Panc1 (cell line): ENCODE measurements around the gene NOL4L. TPM values are rescaled to one million over a fixed set of nuclear protein-coding genes. Genes with fewer than 3 reads are reported as not detected.

ENCODE experiments used
- ATAC-seq: fragments of 200-7000 bp; cut with Tn5 transposase; 2 replicates; pipeline ENCODE4 v1.9.1; 2020; ENCODE audit warnings: mild to moderate bottlenecking, moderate library complexity
- BruUV-seq: library from RNA; stranded (reverse); fragments of 400-500 nt; replicated peaks from 2 replicates; lab custom pipeline; 2021; lab: Mats Ljungman, UMichigan
- CTCF ChIA-PET: fragments of 300-600 bp; sonication (Branson Sonifier 250); formaldehyde crosslinking; loops from one replicate; lab custom pipeline; 2022; ENCODE audit warnings: antibody characterized with exemption; lab: Charles Lee
- POLR2A ChIA-PET: fragments of 300-600 bp; sonication (Branson Sonifier 250); formaldehyde crosslinking; loops from one replicate; lab custom pipeline; 2022; ENCODE audit warnings: antibody characterized with exemption; lab: Charles Lee
- DNase-seq: peaks from one replicate; pipeline ENCODE4 v3.0.0-alpha.2; 2010; ENCODE audit warnings: low read depth, low spot score
- H3K27ac ChIP-seq: 2 replicates; pipeline ENCODE4 v1.5.1; 2011; ENCODE audit warnings: mild to moderate bottlenecking, low read length, inconsistent platforms
- H3K27me3 ChIP-seq: fragments of 200-500 bp; sonication (Bioruptor generic); 2 replicates; pipeline ENCODE4 v1.6.0; 2014; ENCODE audit warnings: low read length, inconsistent platforms; ENCODE audit not compliant: control insufficient read depth, insufficient read depth
- H3K36me3 ChIP-seq: fragments of 200-500 bp; sonication (Bioruptor generic); 2 replicates; pipeline ENCODE4 v1.5.1; 2014; ENCODE audit warnings: inconsistent platforms, mild to moderate bottlenecking, low read length, moderate library complexity; ENCODE audit not compliant: control insufficient read depth, insufficient read depth
- H3K4me1 ChIP-seq: 2 replicates; pipeline ENCODE4 v1.5.1; 2011; ENCODE audit warnings: inconsistent platforms, mild to moderate bottlenecking, low read length, moderate library complexity; ENCODE audit not compliant: control insufficient read depth, insufficient read depth
- H3K4me3 ChIP-seq, 2 experiments: 2 replicates each; pipeline ENCODE4 v1.5.1; 2011 to 2012; ENCODE audit warnings: low read depth in 2 of 2, low read length in 2 of 2, mild to moderate bottlenecking in 2 of 2, inconsistent platforms in 1 of 2, moderate library complexity in 1 of 2
- H3K9me3 ChIP-seq: fragments of 200-500 bp; sonication (Bioruptor generic); 2 replicates; pipeline ENCODE4 v1.5.1; 2014; ENCODE audit warnings: low read depth, mild to moderate bottlenecking, inconsistent platforms, low read length, moderate library complexity; ENCODE audit not compliant: control insufficient read depth, insufficient read depth
- CTCF ChIP-seq: fragments of 450-650 bp; IDR thresholded peaks from 2 replicates; pipeline ENCODE4 v1.5.1; 2017; ENCODE audit warnings: mild to moderate bottlenecking
- POLR2AphosphoS5 ChIP-seq: IDR thresholded peaks from 2 replicates; pipeline ENCODE4 v1.6.1; 2012; ENCODE audit warnings: mild to moderate bottlenecking, low read depth, low read length, moderate library complexity
- REST ChIP-seq, 2 experiments: IDR thresholded peaks; 2 replicates each; pipeline ENCODE4 v1.6.1; 2011 to 2012; ENCODE audit warnings: low read depth in 2 of 2, control low read depth in 1 of 2, low read length in 1 of 2, mild to moderate bottlenecking in 1 of 2, moderate library complexity in 1 of 2; ENCODE audit not compliant: insufficient read depth in 1 of 2
- SIN3A ChIP-seq: IDR thresholded peaks from 2 replicates; pipeline ENCODE4 v1.6.1; 2012; ENCODE audit warnings: low read depth, mild to moderate bottlenecking, low read length, moderate library complexity, borderline replicate concordance; ENCODE audit not compliant: insufficient read depth
- TCF7L2 ChIP-seq: IDR thresholded peaks from 2 replicates; pipeline ENCODE4 v1.6.1; 2011; ENCODE audit warnings: mild to moderate bottlenecking, low read depth, low read length, inconsistent platforms
- in situ Hi-C: cut with HindIII; loops from 2 replicates; pipeline ENCODE4 v1.10.0; 2016; ENCODE audit warnings: low sequenced_read_pairs, low pct_unique_long_range_greater_than_20kb
- intact Hi-C: fragments of 100-400 bp; cut with micrococcal nuclease; formaldehyde crosslinking; loops from one replicate; pipeline ENCODE4 v1.10.0; 2022; ENCODE audit not compliant: unreplicated experiment
- total RNA-seq: library from RNA; stranded (reverse); gene quantifications from one replicate; pipeline ENCODE4 v1.2.1, GENCODE V29; 2021; ENCODE audit not compliant: unreplicated experiment

NOL4L gene
- total RNA-seq, 1 experiment from 2014 or later = 21.6 TPM

- no peak for DNase-seq
- no peak for ATAC-seq
- no peak overlapping the region for H3K4me3 ChIP-seq
- intact Hi-C loops (no loop called here), in situ Hi-C loops (no loop called here)
- TF ChIP-seq TCF7L2 (no peak), REST (IDR thresholded peaks at IDR 0.05; ENCODE audit: insufficient read depth in 1 of 2, low read depth in 2 of 2, low read length in 1 of 2) (no peak), CTCF (no peak), POLR2AphosphoS5 (no peak), SIN3A (no peak)
- no TSS peak for BruUV-seq
- CTCF ChIA-PET = no interaction called here
- no peaks in the 10 kb centered on the region for H3K9me3 ChIP-seq
- POLR2A ChIA-PET = interaction anchor here (0.6 kb wide), 1 partner anchor 430 kb away, joined by 10 read pairs; no protein-coding TSS in a partner anchor
- no peaks in the 10 kb centered on the region for H3K27me3 ChIP-seq
- H3K27ac ChIP-seq = no peak overlapping the region
- no peaks in the 10 kb centered on the region for H3K36me3 ChIP-seq
- no peaks in the 10 kb centered on the region for H3K4me1 ChIP-seq
Measured at GRCh38 chr20:32610472-32611218, 25.5 kb upstream of the NOL4L start.

GRCh38 chr20:32609993-32610392, 24.9 kb upstream of the NOL4L start:
- in situ Hi-C loops = no loop called here
- ATAC-seq = no peak

More at GRCh38 chr20:32609993-32610392, 24.9 kb upstream of the NOL4L start:
- Histone ChIP-seq H3K4me1 (no peaks in the 10 kb centered on the region), H3K4me3 (no peak overlapping the region), H3K36me3 (no peaks in the 10 kb centered on the region), H3K27ac (no peak overlapping the region), H3K9me3 (no peaks in the 10 kb centered on the region), H3K27me3 (no peaks in the 10 kb centered on the region)
- intact Hi-C loops = no loop called here
- no peak for DNase-seq
- ChIA-PET CTCF (no interaction called here), POLR2A (no interaction called here)
- no peak for TF ChIP-seq POLR2AphosphoS5
- no peak for TF ChIP-seq CTCF
- no TSS peak for BruUV-seq
